ENCODE data around the gene MACROD2. TPM values are rescaled to one million over a fixed set of nuclear protein-coding genes. Genes with fewer than 3 reads are reported as not detected.

The MACROD2 gene
- polyA plus RNA-seq, 1 donor from 2014 or later = 23.2 TPM

GRCh38 chr20:15708984-15709598 is 1713.8 kb downstream of the MACROD2 start:
- no peak overlapping the region for H3K27ac ChIP-seq (ENCODE audit: low read length)

GRCh38 chr20:15710636-15711035 is 1715.3 kb downstream of the MACROD2 start:
- Histone ChIP-seq H3K4me2 (ENCODE audit: low read length) (no peak overlapping the region), H2AFZ (ENCODE audit: low read depth, low read length) (no peak overlapping the region), H3K9me3 (ENCODE audit: low read length) (no peaks in the 10 kb centered on the region), H3K36me3 (ENCODE audit: insufficient read depth, low read length) (no peaks in the 10 kb centered on the region), H4K20me1 (ENCODE audit: insufficient read depth) (no peaks in the 10 kb centered on the region), H3K27me3 (ENCODE audit: insufficient read depth, low read depth, low read length) (no peaks in the 10 kb centered on the region), H3F3A (ENCODE audit: insufficient read depth, low read length, poor library complexity, severe bottlenecking) (no peaks in the 10 kb centered on the region), H3K4me3 (ENCODE audit: low read length) (no peak overlapping the region), H3K9ac (ENCODE audit: low read length) (no peak overlapping the region), H3K27ac (ENCODE audit: low read length) (no peak overlapping the region), H3K9me2 (ENCODE audit: insufficient read depth, low read length) (no peaks in the 10 kb centered on the region), H3K79me2 (replicated peaks; ENCODE audit: insufficient read depth, low read length) (no peaks in the 10 kb centered on the region)
- TF ChIP-seq RAD21 (conservative IDR thresholded peaks at IDR 0.05) (no peak), EZH2 (IDR thresholded peaks at IDR 0.05; ENCODE audit: borderline replicate concordance, insufficient read depth, low read length, poor library complexity, severe bottlenecking) (no peak), EP300 (conservative IDR thresholded peaks at IDR 0.05; ENCODE audit: poor library complexity, severe bottlenecking) (no peak), CTCF (IDR thresholded peaks at IDR 0.05; ENCODE audit: poor library complexity, severe bottlenecking) (no peak), SMC3 (conservative IDR thresholded peaks at IDR 0.05; ENCODE audit: poor library complexity) (no peak), TAF1 (IDR thresholded peaks at IDR 0.05; ENCODE audit: low read depth) (no peak), MXI1 (conservative IDR thresholded peaks at IDR 0.05; ENCODE audit: poor library complexity, severe bottlenecking) (no peak)

More at GRCh38 chr20:15708984-15709598, 1713.8 kb downstream of the MACROD2 start:
- H3K36me3 ChIP-seq (ENCODE audit: insufficient read depth, low read length) = no peaks in the 10 kb centered on the region
- no peaks in the 10 kb centered on the region for H3K79me2 ChIP-seq (replicated peaks; ENCODE audit: insufficient read depth, low read length)
- no peaks in the 10 kb centered on the region for H4K20me1 ChIP-seq (ENCODE audit: insufficient read depth)
- no peak overlapping the region for H3K4me2 ChIP-seq (ENCODE audit: low read length)
- no peaks in the 10 kb centered on the region for H3K27me3 ChIP-seq (ENCODE audit: insufficient read depth, low read depth, low read length)
- H3K9me2 ChIP-seq (ENCODE audit: insufficient read depth, low read length) = no peaks in the 10 kb centered on the region
- TF ChIP-seq SMC3 (conservative IDR thresholded peaks at IDR 0.05; ENCODE audit: poor library complexity) = no peak
- TF ChIP-seq EZH2 (IDR thresholded peaks at IDR 0.05; ENCODE audit: borderline replicate concordance, insufficient read depth, low read length, poor library complexity, severe bottlenecking) = no peak
- TF ChIP-seq CTCF (IDR thresholded peaks at IDR 0.05; ENCODE audit: poor library complexity, severe bottlenecking) = no peak
- TF ChIP-seq TAF1 (IDR thresholded peaks at IDR 0.05; ENCODE audit: low read depth) = no peak
- no peak for TF ChIP-seq RAD21 (conservative IDR thresholded peaks at IDR 0.05)
- TF ChIP-seq MXI1 (conservative IDR thresholded peaks at IDR 0.05; ENCODE audit: poor library complexity, severe bottlenecking) = no peak
- TF ChIP-seq REST (IDR thresholded peaks at IDR 0.05; ENCODE audit: borderline replicate concordance) = no peak
- TF ChIP-seq EP300 (conservative IDR thresholded peaks at IDR 0.05; ENCODE audit: poor library complexity, severe bottlenecking) = no peak
- no peak for TF ChIP-seq POLR2AphosphoS5 (IDR thresholded peaks at IDR 0.05)
- H3K4me3 ChIP-seq (ENCODE audit: low read length) = no peak overlapping the region
- no peak overlapping the region for H3K9ac ChIP-seq (ENCODE audit: low read length)
- no peaks in the 10 kb centered on the region for H3K9me3 ChIP-seq (ENCODE audit: low read length)
- no peak overlapping the region for H2AFZ ChIP-seq (ENCODE audit: low read depth, low read length)
- no peaks in the 10 kb centered on the region for H3F3A ChIP-seq (ENCODE audit: insufficient read depth, low read length, poor library complexity, severe bottlenecking)
